ENCODE data around the gene ROS1.
"Not testable (repeated sequence)": the region's sequence is repeated elsewhere in the genome, so short reads cannot be mapped to it uniquely, and the experiment has no call there.

ROS1 gene

DNA sequence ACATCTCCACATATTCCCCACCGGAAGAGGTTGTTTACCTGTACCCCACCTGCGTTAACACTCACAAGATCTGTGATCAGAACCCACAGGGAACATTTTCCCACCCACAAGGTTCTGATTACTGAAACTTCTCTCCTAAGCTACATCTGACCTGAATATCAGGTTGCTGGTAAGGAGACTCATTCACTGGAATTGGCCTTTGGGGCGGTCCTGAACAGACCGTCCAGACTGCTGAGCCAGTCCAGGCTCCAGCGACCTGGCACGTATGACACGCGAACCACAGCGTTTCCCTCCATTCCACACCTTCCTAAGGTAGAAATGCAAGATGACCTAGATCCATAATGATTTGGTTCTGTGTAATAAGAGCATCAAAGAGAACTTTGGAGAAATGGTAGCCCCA is 150.5 kb downstream of the ROS1 start:
- H3K4me3 ChIP-seq (ENCODE audit: low read depth, low read length): no peak overlapping the region
- no peak for DNase-seq (ENCODE audit: low read depth)

DNA sequence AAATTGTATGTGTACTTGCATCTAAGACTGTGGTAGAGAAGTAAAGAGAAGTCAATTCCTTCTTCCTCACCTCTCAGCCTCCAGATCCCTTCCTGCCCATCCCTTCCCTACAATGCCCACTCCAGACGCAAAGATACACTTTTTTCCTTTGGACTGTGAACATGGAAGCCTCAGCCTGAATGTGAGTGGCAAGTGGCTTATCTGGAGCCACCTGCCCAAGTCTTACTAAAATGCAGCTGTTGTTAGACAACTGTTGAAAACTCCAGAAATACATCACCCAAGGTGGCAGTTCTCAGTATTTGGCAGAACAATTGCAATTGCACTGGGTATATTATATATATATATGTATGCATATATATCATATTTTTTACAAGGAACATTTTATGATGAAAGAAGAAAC is 152.9 kb downstream of the ROS1 start:
- peak; percentile 24 for DNase-seq (ENCODE audit: low read depth)
- no peak overlapping the region for H3K4me3 ChIP-seq (ENCODE audit: low read depth, low read length)

DNA sequence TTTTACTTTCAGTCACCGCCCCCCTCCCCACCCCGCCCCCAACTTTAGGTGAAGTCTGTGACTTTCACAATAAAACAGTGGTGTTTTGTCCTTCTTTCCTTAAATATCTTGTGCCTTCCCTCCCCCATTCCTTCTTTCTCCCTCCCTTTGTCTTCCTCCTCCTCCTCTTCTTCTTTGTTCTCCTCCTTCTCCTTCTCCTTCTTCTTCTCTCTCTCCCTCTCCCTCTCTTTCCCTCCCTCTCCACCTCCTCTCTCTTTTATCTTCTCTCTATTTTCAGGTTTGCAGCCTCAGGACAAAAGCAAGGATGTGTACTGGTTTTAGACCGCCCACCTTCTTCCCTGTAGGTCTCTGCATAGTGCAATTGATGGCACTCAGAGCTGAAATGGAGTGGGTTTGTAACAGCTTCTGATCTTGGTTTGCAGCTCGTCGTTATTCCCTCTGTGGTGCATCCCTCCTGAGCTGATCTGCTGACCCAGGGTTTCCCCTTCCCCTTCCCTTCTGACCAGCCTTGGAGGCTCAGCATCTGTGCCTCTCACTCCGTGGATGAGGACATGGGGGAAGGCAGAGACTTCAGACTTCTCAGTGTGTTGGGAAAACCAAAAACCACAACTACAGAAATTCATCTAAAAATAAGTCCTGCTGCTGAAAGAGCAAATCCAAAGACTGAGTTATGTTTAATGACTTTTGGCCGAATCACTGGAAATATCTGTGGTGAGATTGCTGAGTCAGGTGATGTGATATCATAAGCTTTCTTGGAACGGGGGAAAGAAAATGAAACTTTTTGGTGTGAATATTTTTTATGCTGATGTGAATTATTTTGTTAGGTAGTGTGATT is 153.5 kb downstream of the ROS1 start:
- H3K4me3 ChIP-seq (ENCODE audit: low read depth, low read length): peak overlapping the region; percentile 13
- DNase-seq (ENCODE audit: low read depth): peak; percentile 55

DNA sequence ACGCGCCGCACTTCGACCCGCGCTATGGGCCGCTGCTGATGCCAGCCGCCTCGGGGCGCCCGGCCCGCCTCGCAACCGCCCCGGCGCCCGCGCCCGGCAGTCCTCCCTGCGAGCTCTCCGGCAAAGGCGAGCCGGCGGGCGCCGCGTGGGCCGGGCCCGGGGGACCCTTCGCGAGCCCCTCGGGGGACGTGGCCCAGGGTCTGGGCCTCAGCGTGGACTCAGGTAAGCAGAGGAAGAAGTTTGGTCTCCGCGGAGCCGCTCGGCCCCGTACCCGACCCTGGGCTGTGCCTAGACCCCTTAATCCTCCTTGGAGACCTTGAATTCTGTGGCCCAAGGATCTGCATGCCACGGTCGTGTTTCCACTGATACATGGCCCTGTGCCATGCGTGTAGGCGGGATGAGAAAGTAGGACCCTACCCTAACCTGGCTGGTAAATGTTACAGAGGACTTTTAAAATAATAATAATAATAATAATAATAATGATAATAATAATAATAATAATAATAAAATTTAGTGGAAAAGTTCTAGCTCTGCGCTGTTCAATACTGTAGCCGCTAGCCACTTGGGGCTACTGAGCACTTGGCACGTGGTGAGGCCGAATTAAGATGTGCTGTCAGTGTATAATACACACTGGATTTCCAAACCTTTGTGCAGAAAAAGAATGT is 154.8 kb downstream of the ROS1 start:
- H3K4me3 ChIP-seq (ENCODE audit: low read depth, low read length): peak overlapping the region; percentile 39
- DNase-seq (ENCODE audit: low read depth): no peak

DNA sequence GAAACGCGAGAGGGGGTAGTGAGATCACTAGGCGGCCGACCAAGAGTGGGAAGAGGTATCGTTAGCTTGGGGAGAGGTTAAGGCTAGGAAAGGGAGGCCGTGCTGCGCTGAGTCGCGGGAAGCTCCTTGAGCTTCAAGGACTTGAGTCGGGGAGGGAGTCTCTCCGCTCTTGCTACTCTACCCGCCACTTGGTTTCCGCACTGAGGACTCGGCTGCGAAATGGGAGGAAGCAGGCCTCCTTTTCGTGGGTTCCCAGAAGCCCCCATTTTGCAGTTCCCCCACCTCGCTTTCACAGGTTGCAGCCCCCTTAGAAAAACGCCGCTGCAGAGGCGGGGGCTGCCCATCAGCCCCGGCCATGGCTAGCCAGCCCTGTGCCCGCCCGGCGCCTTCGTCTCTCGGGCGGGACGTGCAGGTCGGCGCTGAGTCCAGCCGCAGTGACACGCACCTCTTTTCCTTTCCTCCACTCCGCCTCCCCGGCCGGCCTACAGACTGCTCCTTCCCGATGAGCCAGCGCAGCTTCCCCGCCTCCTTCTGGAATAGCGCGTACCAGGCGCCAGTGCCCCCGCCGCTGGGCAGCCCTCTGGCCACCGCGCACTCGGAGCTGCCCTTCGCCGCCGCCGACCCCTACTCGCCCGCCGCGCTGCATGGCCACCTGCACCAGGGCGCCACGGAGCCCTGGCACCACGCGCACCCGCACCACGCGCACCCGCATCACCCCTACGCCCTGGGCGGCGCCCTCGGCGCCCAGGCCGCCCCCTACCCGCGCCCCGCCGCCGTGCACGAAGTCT is 155.5 kb downstream of the ROS1 start:
- peak overlapping the region; percentile 39 for H3K4me3 ChIP-seq (ENCODE audit: low read depth, low read length)
- no peak for DNase-seq (ENCODE audit: low read depth)

DNA sequence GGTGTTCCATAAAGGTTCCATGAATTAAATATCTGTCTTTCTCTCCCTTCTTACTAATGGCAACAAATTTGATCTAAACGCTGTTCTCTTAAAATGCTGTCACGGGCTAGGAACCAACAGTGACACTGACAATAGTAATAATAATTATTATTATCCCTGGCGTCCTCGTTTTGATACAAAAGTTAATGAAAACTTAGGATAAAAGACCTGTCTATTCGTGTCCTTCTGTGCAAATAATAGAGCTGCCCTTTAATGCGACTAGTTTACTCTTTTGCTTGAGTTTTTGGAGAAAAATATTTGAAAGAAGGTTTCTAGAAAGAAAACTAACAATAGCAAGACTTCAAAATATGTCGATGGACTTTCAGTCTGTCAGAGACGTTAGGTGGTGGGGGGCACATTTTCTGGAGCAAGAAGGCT is 156.1 kb downstream of the ROS1 start:
- peak overlapping the region; percentile 39 for H3K4me3 ChIP-seq (ENCODE audit: low read depth, low read length)
- DNase-seq (ENCODE audit: low read depth): no peak

DNA sequence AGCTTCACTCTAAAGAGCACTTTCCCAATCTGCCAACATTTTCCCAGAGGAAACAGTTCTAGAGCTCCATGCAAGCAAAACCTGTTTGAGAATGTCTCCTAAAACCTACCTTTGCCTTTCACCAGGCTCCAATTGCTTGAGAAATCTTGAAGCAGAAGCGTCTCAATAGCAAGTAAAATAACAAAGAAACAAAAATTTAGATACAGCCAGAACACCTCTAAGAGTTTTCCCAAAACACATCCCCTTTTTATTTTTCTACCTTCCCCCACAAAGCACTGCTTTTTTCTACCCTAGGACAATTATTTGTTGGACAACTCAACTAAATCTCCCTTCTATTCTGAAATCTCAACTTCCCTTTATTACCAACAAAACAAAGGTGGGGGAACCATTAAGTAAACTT is 156.8 kb downstream of the ROS1 start:
- no peak for DNase-seq (ENCODE audit: low read depth)
- H3K4me3 ChIP-seq (ENCODE audit: low read depth, low read length): no peak overlapping the region

DNA sequence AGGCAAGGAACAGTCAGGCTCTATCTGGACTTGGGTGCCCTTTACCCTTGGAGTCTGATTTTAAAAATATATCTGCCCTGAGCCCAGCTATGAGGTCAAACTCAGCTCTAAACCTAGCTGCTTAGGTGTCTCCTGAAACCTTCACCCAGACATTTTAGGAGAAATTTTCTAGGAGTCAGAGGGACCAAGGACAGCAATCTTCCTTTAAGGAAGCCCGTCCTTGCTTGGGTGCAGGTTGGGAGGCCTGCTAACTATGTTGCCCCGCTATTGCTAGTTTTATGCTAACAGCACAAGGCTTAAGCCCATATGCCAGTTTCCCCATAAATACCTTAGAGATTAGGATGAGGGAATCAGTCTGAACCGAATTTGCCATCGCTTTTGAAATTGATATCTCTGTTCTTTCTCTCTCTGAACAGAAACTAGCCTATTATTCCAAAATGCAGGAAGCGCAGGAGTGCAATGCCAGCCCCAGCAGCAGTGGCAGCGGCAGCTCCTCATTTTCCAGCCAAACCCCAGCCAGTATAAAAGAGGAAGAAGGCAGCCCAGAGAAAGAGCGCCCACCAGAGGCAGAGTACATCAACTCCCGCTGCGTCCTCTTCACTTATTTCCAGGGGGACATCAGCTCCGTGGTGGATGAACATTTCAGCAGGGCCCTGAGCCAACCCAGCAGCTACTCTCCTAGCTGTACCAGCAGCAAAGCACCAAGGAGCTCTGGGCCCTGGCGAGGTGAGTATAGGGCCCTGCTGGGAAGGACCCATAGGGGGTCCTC is 157.8 kb downstream of the ROS1 start:
- DNase-seq (ENCODE audit: low read depth): no peak
- peak overlapping the region; percentile 56 for H3K4me3 ChIP-seq (ENCODE audit: low read depth, low read length)

DNA sequence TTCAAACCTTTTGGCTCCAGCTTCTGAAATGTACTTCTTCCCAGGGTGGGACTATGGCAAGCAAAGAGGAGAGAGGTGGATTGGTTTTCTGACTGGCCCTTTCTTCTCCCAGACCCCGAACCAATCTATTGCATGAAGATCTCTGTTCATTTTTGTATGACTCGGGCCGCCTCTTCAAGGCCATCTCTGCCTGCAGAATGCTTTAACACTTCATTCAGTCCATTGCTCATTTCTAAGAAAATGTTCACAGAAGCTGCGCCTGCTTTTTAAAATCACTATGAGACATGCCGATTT is 158.7 kb downstream of the ROS1 start:
- no peak for DNase-seq (ENCODE audit: low read depth)
- peak overlapping the region; percentile 56 for H3K4me3 ChIP-seq (ENCODE audit: low read depth, low read length)

DNA sequence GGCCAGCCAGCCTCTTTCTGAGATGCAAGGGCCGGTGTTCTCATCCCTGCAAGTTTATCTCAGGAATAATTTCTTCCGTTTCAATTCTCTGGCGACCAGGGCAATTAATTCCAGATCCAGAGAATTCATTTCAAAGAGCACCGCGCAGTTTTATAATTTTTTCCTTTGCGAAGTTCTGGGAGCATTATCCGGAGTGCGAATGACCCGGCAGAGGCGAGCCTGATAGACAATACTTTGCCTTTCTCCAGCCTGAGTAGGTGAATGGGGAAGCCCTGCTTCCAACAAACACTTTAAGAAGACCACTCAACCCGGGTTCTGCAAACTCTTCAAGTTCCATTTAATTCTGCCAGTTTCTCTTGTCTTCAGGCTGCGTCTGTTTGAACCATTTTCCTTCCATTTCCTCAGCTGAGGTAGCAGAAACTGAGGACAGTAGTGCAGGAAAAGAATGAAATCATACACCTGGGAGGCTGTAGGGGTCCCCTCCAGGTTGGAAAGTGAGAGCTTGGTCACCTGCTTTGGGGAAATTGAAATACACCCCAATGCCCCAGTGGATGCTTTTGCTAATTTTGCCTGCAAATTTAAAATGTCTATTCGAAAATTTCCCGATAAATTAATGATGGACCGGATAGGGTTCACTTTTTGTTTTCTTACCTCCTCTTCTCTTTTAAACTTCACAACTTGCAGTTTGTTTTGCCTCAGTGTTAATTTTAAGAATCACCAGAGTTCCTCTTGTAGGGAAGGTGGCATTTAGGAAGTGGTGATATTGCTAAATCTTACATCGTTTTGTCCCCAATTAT is 159.3 kb downstream of the ROS1 start:
- H3K4me3 ChIP-seq (ENCODE audit: low read depth, low read length): peak overlapping the region; percentile 56
- no peak for DNase-seq (ENCODE audit: low read depth)

DNA sequence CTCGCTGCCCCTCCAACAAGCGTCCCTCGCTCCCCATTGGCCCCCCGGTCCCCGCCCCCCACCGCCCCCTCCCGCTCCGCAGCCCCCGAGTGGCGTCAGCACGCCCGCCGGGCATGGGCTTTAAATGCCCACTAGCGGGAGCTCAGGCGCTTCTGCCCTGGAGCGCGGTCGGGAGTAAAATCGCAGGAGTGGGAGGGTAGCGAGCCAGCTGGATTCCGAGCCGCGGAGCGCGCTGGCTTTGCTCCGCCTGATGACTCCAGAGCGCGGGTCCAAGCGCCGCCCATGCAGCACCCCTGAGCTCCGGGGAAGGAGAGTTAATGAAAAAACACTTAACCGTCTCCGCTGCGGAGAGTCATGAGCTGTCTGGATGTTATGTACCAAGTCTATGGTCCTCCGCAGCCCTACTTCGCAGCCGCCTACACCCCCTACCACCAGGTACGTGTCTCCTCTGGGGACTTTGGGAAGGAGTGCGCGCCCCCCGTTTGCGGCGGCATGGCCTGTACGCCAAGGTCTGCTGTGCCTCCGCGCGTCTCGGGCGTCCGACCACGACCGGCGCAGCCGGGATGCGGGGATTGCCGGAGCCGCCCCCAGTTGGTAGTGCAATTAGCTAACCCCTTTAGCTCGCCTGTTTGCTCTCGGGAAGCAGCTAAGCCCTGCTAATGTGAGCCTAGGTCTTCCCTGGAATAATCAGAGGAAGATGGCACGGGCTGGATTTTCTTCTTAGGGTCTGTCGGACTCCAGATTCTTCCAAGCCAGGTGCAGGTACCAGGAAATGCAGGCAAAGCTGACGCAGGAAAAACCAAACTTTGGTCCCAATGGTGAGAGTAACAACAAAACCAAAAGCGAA is 160.1 kb downstream of the ROS1 start, which contains the start of gene VGLL2:
TSS of gene VGLL2 (plus strand) at position 149 of the 847 bp plus-strand sequence. CDS start at position 355, 206 bp downstream.
- H3K4me3 ChIP-seq (ENCODE audit: low read depth, low read length): peak within 1 kb of the TSS; percentile 56
- DNase-seq (ENCODE audit: low read depth): no peak

DNA sequence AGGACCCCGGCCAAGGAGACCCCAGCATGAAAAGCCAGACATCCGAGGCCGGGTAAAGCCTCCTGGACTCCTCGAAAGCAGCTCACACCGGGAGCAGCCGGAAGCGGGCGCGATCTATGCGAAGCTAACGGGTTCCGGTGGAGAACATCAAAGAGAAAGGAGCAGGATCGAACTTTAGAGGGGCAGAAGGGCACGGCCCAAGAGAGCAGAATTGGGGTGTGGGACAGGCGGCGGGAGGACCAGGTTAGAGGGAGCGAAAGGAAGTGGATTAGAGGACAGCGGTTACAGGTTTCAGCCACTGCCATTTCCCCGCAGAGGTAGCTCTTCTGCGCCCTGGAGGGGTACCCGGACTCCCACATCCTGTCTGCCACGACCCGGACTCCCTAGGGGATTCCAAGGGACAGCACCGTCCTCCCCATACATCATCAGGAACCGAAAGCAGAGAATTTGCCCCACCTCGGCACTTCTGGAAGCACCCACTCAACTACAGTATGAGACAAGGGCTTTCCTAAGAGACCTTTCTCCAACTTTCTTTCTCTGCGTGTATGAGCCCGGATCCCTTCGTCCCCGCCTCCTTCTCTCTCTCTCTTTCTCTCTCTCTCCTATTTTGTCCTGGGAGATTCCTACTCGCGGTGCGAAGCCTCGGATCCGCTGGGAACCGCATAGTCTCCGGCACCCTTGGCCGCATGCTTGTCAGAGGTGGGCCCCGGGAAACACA is 160.9 kb downstream of the ROS1 start:
- DNase-seq (ENCODE audit: low read depth): no peak
- peak overlapping the region; percentile 56 for H3K4me3 ChIP-seq (ENCODE audit: low read depth, low read length)

DNA sequence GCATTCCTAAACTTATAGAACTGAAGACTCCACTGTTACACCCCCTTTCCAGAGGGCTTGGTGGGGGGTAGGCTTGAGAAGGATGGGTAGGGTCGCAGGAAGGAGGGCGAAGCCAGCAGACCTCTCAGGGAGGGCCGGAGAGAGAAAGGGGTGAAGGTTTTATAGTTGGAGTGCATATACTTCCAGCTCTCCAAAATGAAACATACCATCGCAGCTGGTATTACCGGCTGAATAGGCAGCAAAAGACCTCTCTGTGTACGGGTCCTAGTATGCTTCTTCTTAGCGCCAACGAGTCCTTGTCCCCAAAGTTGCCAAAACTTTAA is 161.4 kb downstream of the ROS1 start:
- peak overlapping the region; percentile 56 for H3K4me3 ChIP-seq (ENCODE audit: low read depth, low read length)
- DNase-seq (ENCODE audit: low read depth): no peak

DNA sequence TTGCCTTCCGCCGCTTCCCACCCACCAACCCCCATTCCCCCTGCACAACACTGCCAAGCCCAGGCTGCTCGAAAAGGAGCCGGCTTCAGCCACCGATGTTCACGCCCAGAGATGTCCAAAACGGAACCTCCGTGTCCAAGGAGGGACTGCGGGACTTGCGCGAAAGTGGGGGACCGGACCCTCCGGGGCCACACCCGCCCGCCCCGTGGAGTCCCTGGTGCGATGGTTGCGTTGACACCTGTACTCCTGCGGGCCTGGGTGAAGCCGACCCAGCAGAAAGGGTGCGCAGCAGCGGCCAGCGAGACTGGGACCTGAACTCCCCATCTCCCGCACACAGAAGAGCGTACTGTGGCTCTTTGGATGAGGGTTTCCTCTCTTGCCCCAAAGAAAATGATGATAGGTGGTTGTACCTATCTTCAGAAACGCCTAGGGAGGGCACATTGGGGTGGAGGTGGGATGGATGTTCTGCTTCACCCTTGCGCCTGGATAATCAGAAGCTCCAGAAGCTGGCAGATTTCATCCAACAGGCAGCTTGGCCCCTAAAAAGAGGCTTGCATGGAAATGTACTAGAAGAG is 162.3 kb downstream of the ROS1 start:
- H3K4me3 ChIP-seq (ENCODE audit: low read depth, low read length): no peak overlapping the region
- DNase-seq (ENCODE audit: low read depth): no peak

DNA sequence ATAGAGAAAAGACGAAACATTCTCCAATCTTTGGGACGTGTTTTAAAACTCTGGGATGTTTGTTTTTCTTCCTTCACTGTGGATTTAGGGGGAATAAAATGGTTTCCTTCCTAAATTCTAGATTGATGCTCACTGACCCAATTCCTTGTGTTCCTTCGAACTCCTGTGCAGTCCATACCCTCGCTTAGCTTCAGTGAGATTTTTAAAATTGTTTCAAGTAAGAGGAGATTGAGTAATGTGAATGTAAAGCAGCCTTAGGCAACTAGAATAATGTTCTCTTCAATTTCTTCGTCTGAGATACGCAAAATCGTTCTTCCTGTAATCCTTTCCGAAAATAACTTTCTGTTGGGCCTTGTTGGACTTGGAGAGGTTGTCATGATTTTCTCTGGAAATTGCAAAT is 162.9 kb downstream of the ROS1 start:
- no peak for DNase-seq (ENCODE audit: low read depth)
- no peak overlapping the region for H3K4me3 ChIP-seq (ENCODE audit: low read depth, low read length)

DNA sequence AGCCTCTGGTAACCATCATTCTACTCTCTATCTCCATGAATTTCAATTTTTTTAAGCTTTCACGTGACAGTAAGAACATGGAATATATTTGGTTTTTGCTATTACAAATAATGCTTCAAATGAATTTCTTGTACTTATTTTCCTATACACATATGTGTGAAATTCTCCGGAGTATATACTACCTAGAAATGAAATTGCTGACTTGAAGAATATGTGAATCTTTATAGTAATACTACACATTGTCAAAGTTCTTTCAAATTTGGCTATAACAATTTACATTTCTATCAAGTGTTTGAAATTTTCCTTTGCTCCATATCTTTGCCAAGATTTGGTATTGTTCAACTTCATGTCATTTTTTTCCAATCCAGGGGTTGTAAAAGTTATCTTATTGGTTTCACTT is 172.0 kb downstream of the ROS1 start:
- DNase-seq (ENCODE audit: low read depth): no peak
- no peak overlapping the region for H3K4me3 ChIP-seq (ENCODE audit: low read depth, low read length)

DNA sequence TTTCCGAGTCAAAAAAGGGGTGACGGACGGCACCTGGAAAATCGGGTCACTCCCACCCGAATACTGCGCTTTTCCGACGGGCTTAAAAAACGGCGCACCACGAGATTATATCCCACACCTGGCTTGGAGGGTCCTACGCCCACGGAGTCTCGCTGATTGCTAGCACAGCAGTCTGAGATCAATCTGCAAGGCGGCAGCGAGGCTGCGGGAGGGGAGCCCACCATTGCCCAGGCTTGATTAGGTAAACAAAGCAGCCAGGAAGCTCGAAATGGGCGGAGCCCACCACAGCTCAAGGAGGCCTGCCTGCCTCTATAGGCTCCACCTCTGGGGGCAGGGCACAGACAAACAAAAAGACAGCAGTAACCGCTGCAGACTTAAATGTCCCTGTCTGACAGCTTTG is 180.8 kb downstream of the ROS1 start:
- H3K4me3 ChIP-seq (ENCODE audit: low read depth, low read length); DNase-seq (ENCODE audit: low read depth): not testable (repeated sequence)

All from skeletal muscle cell (primary cell).